Measurements from ENCODE around the gene ATP6V1E1. TPM values are rescaled to one million over a fixed set of nuclear protein-coding genes. Genes with fewer than 3 reads are reported as not detected.

The ATP6V1E1 gene
- polyA plus RNA-seq, 1 of the 3 experiments (the other 2 are of a cell fraction): 140 TPM

GRCh38 chr22:17634696-17635095 lies 6.1 kb upstream of the ATP6V1E1 start:
- 83% methylated on average over 3 of the region's 3 CpGs for WGBS (ENCODE audit: low lambda C conversion rate)
- Histone ChIP-seq H3F3A (replicated peaks; ENCODE audit: insufficient read depth) (peaks cover 62% of the 10 kb centered on the region), H3K4me2 (no peak overlapping the region), H3K4me1 (ENCODE audit: control insufficient read depth in 1 of 2, insufficient read depth in 2 of 2, low read depth in 1 of 2, low read length in 1 of 2) (peaks cover under 1 to 20% of the 10 kb centered on the region in 2 experiments; a peak in 2 of 4 replicates), H3K9ac (no peak overlapping the region), H3K9me3 (no peaks in the 10 kb centered on the region), H3K27ac (ENCODE audit: low read depth in 2 of 2, low read length in 1 of 2) (peak overlapping the region in 1 of 2 experiments; percentile 87; a peak in 2 of 4 replicates), H2AFZ (ENCODE audit: low read depth) (no peak overlapping the region), H3K79me2 (ENCODE audit: insufficient read depth) (peaks cover 21% of the 10 kb centered on the region), H3K27me3 (ENCODE audit: insufficient read depth) (no peaks in the 10 kb centered on the region), H3K4me3 (ENCODE audit: low read depth in 2 of 2, low read length in 1 of 2) (no peak overlapping the region), H3K36me3 (replicated peaks in 1 of 2; ENCODE audit: control insufficient read depth in 1 of 2, insufficient read depth in 2 of 2, low read length in 1 of 2) (no peaks in the 10 kb centered on the region), H4K20me1 (ENCODE audit: insufficient read depth) (no peaks in the 10 kb centered on the region), H3K9me2 (no peaks in the 10 kb centered on the region)
- TF ChIP-seq CHD2 (IDR thresholded peaks at IDR 0.05; ENCODE audit: low read length, partially characterized antibody) (no peak), FOSL2 (IDR thresholded peaks at IDR 0.05; ENCODE audit: borderline replicate concordance, low read depth) (peak; percentile 44; the same call in 1 of the 2 replicates)
- POLR2A ChIA-PET: no interaction called here
- CTCF ChIA-PET: no interaction called here
- DNase-seq: no peak

- 94% methylated on average over 3 of the region's 3 CpGs for WGBS (ENCODE audit: low lambda C conversion rate)
- H2AFZ ChIP-seq (ENCODE audit: low read depth): peak overlapping the region; percentile 12; the same call in 1 of the 2 replicates
- no peaks in the 10 kb centered on the region for H3K9me3 ChIP-seq
- H3K4me1 ChIP-seq (ENCODE audit: control insufficient read depth in 1 of 2, insufficient read depth in 2 of 2, low read depth in 1 of 2, low read length in 1 of 2): peaks cover 0 to 20% of the 10 kb centered on the region in 2 experiments; a peak in 2 of 4 replicates
- H4K20me1 ChIP-seq (ENCODE audit: insufficient read depth): no peaks in the 10 kb centered on the region
- no peak for TF ChIP-seq SMC3 (IDR thresholded peaks at IDR 0.05; ENCODE audit: low read depth, low read length)
- no peak for TF ChIP-seq USF2 (IDR thresholded peaks at IDR 0.05; ENCODE audit: borderline replicate concordance, low read depth, low read length)
- no peak for TF ChIP-seq SIN3A (IDR thresholded peaks at IDR 0.05; ENCODE audit: borderline replicate concordance, low read depth, low read length)
- TF ChIP-seq TEAD4 (IDR thresholded peaks at IDR 0.05; ENCODE audit: borderline replicate concordance, insufficient read depth): no peak
- TF ChIP-seq USF1 (IDR thresholded peaks at IDR 0.05; ENCODE audit: borderline replicate concordance, low read depth): no peak
- no peak for TF ChIP-seq FOXM1 (IDR thresholded peaks at IDR 0.05; ENCODE audit: low read depth)
- TF ChIP-seq MAX (IDR thresholded peaks at IDR 0.05; ENCODE audit: low read depth): no peak
- TF ChIP-seq FOXJ3 (CRISPR knock-in tag; IDR thresholded peaks at IDR 0.05): no peak
- TF ChIP-seq ELF1 (IDR thresholded peaks at IDR 0.05): no peak
- no peak for TF ChIP-seq RFX5 (IDR thresholded peaks at IDR 0.05; ENCODE audit: low read length)
- no peak for TF ChIP-seq NFIC (IDR thresholded peaks at IDR 0.05; ENCODE audit: borderline replicate concordance)
- TF ChIP-seq JUND (IDR thresholded peaks at IDR 0.05): no peak
- TF ChIP-seq RCOR1 (IDR thresholded peaks at IDR 0.05; ENCODE audit: low read length): no peak
- H3K27ac ChIP-seq (ENCODE audit: low read depth in 2 of 2, low read length in 1 of 2): peak overlapping the region; percentile 51 to 87; a peak in 3 of 4 replicates
- H3K9ac ChIP-seq: peak overlapping the region; percentile 32; the same call in 1 of the 2 replicates
- no peaks in the 10 kb centered on the region for H3K36me3 ChIP-seq (replicated peaks in 1 of 2; ENCODE audit: control insufficient read depth in 1 of 2, insufficient read depth in 2 of 2, low read length in 1 of 2)
- H3K9me2 ChIP-seq: no peaks in the 10 kb centered on the region
- H3F3A ChIP-seq (replicated peaks; ENCODE audit: insufficient read depth): peaks cover 55% of the 10 kb centered on the region
- ChIA-PET POLR2A (no interaction called here), CTCF (no interaction called here)
- H3K4me2 ChIP-seq: peak overlapping the region; percentile 43; the same call in 1 of the 2 replicates
- DNase-seq: no peak
- H3K79me2 ChIP-seq (ENCODE audit: insufficient read depth): peaks cover 21% of the 10 kb centered on the region; the same call in 1 of the 2 replicates
- H3K4me3 ChIP-seq (ENCODE audit: low read depth in 2 of 2, low read length in 1 of 2): no peak overlapping the region
- H3K27me3 ChIP-seq (ENCODE audit: insufficient read depth): no peaks in the 10 kb centered on the region
Observed at GRCh38 chr22:17633998-17634323, 5.4 kb upstream of the ATP6V1E1 start.

Data from SK-N-SH (cell line).